HUDEP-2 (cell line): ENCODE results near the gene UGT1A4.
"Not testable (repeated sequence)": the region's sequence is repeated elsewhere in the genome, so short reads cannot be mapped to it uniquely, and the experiment has no call there.

Experiments used
- DNase-seq, 76 experiments: peaks; one replicate each; lab custom pipeline; 2025; ENCODE audit not compliant: unreplicated experiment in 76 of 76; lab: John Stamatoyannopoulos, UW

The UGT1A4 gene

GRCh38 chr2:233746475-233747282, 28.1 kb downstream of the UGT1A4 start:
- no peak for DNase-seq

- no peak for DNase-seq
These were observed 28.7 kb downstream of the UGT1A4 start for GRCh38 chr2:233747283-233747544.

- not testable (repeated sequence) for DNase-seq
These were observed 32.2 kb downstream of the UGT1A4 start for GRCh38 chr2:233750689-233751088.

- not testable (repeated sequence) for DNase-seq
These were observed 32.9 kb downstream of the UGT1A4 start for GRCh38 chr2:233751212-233752009.

- no peak for DNase-seq
These were observed 36.5 kb downstream of the UGT1A4 start for GRCh38 chr2:233754872-233755611.

- DNase-seq: no peak
These were observed 38.0 kb downstream of the UGT1A4 start for GRCh38 chr2:233756429-233757081.

- no peak for DNase-seq
These were observed 39.6 kb downstream of the UGT1A4 start for GRCh38 chr2:233758141-233758540.

GRCh38 chr2:233758849-233759248, 40.3 kb downstream of the UGT1A4 start:
- no peak for DNase-seq

GRCh38 chr2:233760043-233760442, 41.5 kb downstream of the UGT1A4 start, which contains the start of gene UGT1A1:
UGT1A1 (plus strand) TSS chr2:233760270; CDS start chr2:233760288, 18 bp downstream.
- no peak for DNase-seq

GRCh38 chr2:233761040-233761769, 42.7 kb downstream of the UGT1A4 start:
- no peak for DNase-seq

GRCh38 chr2:233764264-233764663, 45.7 kb downstream of the UGT1A4 start:
- no peak for DNase-seq

GRCh38 chr2:233764761-233765160, 46.2 kb downstream of the UGT1A4 start:
- no peak for DNase-seq

- DNase-seq: no peak
These were observed 47.9 kb downstream of the UGT1A4 start for GRCh38 chr2:233766416-233766815.

GRCh38 chr2:233768076-233768475, 49.5 kb downstream of the UGT1A4 start:
- DNase-seq: no peak

- DNase-seq: no peak
These were observed 50.7 kb downstream of the UGT1A4 start for GRCh38 chr2:233769260-233769659.

- no peak for DNase-seq
These were observed 53.6 kb downstream of the UGT1A4 start for GRCh38 chr2:233772153-233772552.

GRCh38 chr2:233772583-233772982, 54.0 kb downstream of the UGT1A4 start:
- no peak for DNase-seq

- DNase-seq: no peak
These were observed 55.3 kb downstream of the UGT1A4 start for GRCh38 chr2:233773854-233774253.

- no peak for DNase-seq
These were observed 56.9 kb downstream of the UGT1A4 start for GRCh38 chr2:233775414-233775813.

- DNase-seq: no peak
These were observed 59.5 kb downstream of the UGT1A4 start, which contains the start of gene MROH2A for GRCh38 chr2:233778030-233778429. MROH2A (plus strand) TSS chr2:233778330; CDS start chr2:233779359, 1,029 bp downstream.
